ENCODE results near the gene LRRC3.
"Not testable (repeated sequence)": the region's sequence is repeated elsewhere in the genome, so short reads cannot be mapped to it uniquely, and the experiment has no call there.

Gene LRRC3

DNA sequence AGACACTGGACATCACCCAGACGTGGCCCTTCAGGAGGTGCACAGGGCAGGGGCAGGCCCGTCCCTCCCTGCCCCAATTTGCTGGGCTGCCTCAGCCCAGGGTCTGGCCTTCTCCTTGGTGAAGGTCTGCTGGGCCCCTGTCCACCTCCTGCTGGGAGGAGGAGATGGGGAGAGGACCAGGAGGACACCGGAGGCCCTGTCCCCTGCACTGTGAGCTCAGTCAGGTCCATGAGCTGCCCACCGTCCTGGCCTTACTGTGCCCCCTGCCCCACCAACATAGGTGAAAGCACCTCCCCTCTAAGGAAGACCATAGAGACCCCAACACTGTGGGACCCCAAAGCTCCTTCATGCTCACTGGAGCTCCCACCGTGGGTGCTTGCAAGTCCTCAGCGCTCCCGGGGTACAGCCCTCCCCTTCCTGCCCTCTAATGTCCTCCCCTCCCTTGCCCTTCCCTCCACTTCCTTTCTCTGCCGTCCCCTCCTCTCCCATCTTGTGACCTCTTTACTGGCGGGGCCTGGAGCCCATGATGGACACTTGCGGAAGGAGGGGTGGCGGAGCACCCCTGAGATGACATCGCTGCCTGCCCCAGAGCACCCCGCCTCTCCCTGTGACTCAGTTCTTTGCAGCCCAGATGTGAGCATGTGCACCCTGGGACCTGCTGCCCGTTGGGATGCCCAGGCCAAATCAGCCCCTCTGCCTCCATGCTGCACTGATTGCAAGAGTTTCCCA is 4.6 kb downstream of the LRRC3 start:
- DNase-seq = no peak

DNA sequence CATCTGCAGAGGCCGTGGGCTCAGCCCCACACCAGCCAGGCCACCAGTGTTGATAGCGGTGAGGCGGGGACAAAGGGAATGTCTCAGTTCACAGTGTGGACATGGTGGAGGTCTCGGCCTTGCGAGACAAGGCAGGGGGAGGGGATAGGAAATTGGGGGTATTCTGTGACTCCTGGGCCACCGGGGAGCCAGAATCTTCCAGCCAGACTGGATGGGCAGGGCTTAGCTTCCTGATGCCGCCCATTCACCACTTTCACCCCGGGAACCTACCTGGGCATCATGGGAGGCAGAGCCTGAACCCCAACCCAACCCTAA is 5.1 kb downstream of the LRRC3 start:
- no peak for DNase-seq

DNA sequence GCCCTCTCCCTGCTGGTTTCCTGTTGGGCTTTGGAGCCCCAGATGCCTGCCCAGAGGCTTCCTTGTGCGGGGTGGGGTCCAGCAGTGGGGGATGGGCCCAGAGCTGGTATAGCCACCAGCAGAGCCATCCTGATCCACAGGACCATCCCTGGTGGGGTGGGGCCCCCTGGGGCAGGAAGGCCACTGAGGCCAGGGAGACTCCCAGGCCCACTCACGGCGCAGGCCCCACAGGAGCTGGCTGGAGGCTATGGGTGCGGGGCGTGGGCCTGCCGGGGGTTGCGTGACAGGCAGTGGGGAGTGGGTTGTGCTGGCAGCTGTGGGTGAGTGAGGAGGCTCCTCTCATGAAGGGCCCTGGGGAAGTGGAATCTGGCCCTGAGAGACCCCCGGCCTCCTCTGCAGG is 5.7 kb downstream of the LRRC3 start:
- DNase-seq = no peak

DNA sequence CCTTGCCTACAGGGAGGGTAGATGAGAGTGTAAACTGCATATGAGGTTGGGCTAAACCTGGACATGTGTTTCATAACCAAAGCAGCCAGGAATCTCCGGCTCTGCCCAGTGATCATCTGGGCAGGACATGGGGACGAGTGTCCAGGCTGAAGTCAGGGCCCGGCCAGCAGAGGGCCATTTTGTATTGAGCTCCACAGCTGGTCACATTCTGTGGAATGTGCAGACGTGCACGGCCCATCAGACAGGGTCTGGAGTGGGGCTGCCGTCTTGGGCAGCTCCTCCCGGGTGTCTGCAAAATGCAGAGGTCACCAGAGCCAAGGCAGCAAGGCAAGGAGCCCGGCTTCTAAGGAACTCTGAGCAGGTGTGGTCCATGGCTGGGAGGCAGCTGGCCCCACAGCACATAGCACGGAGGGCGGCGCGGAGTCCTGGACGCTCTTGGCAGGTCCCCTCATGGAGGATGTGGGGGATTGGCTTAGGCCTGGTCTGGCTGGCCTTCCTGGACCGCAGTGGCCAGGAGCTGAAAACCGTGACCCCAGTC is 6.2 kb downstream of the LRRC3 start:
- no peak for DNase-seq

DNA sequence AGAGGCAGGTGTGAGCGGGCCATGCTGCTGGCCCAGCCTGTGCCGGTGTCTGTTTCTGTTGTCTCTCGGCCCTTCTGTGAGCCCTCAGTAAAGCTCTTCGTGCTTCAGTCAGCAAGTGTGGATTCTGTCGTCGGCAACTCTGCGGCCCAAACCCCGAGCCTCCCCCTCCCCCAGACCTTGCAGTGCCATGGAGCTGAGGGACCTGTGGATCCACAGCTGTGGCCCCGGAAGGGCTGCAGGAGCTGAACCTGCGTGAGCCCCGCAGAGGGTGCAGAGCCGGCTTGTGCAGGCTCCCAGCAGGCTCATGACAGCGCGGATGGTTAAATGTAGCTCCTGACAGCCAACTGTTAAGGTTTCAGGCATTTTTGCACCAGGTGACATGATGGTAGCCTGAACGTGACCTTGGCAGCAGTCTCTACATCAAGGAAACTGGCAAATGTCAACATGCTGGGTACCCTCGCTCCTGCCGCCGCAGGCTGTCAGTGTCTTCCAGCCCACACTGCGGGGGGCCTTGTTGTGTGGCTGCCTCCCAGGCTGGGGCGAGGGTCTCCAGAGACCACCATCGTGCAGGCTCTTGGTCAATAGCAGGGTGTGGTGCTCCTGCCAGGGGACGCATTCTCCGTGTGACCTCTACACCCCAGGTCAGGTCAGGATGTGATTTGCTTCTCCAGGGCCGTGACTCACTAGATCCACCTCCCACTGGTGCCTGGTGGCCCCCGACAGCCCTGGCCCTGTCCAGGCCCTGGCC is 7.0 kb downstream of the LRRC3 start:
- DNase-seq = no peak

GRCh38 chr21:44462834-44463200 is 7.5 kb downstream of the LRRC3 start:
- DNase-seq = no peak

GRCh38 chr21:44463724-44464123 is 8.4 kb downstream of the LRRC3 start:
- DNase-seq = no peak

GRCh38 chr21:44464351-44464750 is 9.0 kb downstream of the LRRC3 start:
- no peak for DNase-seq

- no peak for DNase-seq
Measured at GRCh38 chr21:44466351-44466954, 11.1 kb downstream of the LRRC3 start.

DNA sequence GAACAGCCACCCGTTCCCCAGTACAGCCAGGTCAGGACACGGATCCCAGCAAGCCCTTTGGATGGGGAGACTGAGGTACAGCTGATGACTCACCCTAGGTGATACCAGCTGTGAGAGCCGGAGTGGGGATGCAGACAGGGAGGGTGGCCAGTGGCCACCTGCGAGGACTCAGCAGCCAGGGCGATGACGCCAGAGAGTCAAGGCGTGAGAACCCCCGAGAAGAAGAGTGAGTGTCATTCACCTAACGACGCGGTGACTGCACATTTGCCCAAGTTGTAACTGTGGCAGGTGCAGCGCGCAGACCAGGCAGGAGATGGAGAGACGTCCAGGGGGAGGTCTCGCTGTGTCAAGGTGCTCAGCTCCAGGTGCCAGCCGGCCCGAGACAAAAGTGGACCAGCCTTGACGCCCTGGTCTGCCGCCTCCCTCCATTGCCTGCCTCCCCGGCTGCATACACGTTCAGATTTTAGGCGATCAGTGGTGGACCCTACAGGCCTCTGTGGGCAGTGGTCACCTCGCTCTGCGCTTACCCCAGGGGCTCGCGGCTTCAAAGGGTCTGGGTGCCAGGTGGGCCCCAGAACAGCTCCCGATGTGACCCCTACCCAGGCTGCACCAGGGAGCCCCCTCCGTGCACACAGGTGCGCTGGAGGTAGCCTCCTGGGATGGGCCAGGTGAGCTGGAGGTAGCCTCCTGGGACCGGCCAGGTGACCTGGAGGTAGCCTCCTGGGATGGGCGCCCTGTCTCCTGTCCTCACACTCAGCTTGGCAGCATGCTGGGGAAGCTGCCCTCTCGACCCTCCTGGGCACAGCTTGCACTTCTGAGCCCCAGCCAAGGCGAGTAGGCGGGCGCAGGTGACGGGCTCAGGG is 11.9 kb downstream of the LRRC3 start:
- no peak for DNase-seq

DNA sequence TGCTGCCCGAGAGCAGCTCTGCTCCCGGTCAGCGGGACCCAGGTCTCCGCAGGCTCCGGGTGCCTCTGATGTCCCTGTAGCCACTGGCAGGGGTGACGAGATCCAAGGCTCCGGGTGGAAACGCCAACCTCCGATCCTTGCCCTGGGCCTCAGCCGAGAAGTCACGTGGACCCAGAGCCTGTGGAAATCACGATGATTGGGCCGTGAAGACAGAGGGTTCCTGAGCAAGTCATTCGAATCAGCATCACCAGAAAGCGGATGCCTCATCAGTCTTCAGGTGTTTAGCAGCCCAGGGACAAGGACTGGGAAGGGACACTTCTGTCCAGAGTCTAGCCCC is 12.5 kb downstream of the LRRC3 start:
- DNase-seq = no peak

GRCh38 chr21:44471341-44471740 is 16.0 kb downstream of the LRRC3 start:
- no peak for DNase-seq

DNA sequence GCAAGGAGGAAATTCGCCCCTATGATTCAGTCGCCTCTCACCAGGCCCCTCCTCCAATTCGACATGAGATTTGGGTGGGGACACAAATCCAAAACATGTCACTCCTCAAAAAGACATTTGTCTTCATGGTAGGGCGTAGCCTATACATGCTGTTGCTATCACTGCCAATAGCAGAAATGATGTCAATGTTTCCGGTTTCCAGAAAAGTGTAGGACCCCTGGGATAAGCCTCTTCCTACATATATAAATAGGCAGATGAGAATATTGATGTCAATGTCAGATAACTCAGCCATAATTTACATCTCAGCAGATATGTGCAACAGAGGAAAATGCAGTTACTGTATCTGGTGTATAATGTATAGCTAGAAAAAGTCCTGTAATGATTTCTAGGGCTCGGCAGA is 16.7 kb downstream of the LRRC3 start:
- no peak for DNase-seq

DNA sequence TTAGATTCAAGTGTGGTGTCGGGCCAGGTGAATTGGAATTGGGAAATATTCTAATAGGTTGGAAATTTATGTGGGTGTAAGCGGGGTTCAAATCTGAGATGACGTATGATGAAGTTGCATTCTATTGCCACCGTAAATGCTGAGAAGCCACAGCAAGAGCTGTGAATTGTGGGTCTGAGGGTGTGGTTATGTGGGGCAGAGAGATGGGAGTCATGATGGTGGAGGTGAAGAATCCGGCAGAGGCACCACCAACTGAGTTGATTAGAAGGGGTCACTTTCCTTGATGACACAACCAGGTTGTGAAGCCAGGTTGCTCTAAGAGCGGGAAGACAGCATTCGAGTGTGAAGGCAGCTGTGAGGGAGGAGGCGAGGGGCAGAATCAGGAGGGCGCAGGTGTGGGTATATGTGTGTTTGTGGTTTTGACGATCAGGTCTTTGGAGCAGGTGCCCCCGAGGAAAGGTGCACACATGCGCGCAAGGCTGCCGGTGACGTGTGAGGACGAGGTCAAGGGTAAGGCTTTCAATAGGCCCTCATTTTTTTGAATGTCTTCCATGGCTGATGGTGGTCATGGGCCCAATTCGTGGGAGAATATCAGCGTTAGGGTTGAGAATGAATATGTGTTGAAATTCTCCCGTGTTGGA is 18.7 kb downstream of the LRRC3 start:
- no peak for DNase-seq

DNA sequence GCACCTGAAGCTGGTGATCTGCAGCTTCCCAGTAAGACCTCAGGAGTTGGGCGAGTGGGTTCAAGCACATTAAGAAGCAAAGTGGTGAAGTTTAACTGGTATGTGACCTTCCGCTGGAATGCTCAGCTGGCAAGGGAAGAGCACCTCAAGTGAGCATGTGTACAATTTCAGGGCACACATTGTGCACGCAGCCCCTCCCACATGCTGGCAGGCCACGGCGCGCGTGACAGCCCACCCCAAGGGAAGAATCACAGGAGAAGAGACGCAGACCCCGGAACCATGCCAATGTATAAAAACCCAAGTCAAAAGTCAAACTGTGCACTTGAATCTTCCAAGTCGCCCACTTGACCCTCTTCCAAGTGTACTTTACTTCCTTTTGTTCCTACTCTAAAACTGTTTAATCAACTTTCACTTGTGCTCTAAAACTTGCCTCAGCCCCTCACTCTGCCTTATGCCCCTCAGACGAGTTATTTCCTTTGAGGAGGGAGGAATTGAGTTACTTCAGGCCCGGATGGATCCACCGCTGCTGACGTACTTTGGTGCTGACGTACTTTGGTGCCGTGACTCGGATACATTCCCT is 20.0 kb downstream of the LRRC3 start:
- no peak for DNase-seq

DNA sequence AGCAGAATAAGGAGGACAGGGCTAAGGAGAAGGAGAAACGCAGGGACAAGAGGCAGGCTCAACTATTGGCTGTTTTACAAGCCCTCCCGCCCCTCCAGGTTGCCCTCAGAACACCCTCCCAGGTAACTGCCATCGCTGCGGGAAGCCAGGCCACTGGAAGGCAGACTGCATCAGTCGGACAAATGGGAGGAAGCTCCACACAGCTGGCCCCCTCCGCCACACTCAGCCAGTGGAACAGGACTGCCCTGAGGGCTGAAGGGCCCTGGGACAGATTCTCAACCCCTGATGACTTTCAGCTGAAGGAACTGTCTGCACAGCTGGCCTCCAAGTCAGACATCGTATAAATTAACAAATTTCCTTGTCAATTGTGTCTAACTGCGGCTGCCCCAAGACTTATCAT is 21.8 kb downstream of the LRRC3 start:
- no peak for DNase-seq

DNA sequence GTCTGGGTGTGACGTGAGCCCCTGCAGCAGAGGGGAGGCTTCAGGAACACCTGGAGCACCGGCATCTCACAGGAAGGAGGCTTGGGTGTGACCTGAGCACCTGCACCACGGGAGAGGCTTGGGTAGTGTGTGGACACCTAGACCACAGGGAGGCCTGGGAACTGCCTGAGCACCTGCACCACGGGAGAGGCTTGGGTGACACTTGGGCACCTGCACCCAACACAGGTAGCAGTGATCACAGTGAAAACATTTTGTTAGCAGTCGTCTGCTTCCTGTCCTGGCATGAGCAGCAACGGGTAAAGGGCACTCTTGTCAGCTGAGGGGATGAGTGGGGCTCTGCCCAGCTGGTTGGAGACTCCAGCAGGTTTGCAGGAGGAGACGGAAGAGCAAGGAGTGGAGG is 22.4 kb downstream of the LRRC3 start:
- no peak for DNase-seq

GRCh38 chr21:44478124-44478800 is 23.0 kb downstream of the LRRC3 start:
- no peak for DNase-seq

DNA sequence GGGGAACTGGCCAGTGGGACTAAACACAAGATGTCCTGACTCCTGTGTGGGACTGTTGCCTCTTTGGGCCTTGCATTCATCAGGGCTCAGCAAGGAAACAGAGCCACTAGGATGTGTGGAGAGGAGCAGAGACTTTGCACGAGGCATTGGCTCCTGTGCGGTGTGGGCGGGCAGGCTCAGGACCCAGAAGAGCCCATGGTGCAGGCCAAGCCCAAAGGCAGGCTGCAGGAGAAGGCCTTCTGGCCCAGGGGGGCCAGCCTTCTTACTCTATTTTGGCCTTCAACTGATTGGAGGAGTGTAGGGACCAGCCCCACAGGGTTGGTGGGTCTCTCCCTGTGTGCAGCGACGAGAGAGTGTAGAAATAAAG is 23.5 kb downstream of the LRRC3 start:
- DNase-seq = no peak

DNA sequence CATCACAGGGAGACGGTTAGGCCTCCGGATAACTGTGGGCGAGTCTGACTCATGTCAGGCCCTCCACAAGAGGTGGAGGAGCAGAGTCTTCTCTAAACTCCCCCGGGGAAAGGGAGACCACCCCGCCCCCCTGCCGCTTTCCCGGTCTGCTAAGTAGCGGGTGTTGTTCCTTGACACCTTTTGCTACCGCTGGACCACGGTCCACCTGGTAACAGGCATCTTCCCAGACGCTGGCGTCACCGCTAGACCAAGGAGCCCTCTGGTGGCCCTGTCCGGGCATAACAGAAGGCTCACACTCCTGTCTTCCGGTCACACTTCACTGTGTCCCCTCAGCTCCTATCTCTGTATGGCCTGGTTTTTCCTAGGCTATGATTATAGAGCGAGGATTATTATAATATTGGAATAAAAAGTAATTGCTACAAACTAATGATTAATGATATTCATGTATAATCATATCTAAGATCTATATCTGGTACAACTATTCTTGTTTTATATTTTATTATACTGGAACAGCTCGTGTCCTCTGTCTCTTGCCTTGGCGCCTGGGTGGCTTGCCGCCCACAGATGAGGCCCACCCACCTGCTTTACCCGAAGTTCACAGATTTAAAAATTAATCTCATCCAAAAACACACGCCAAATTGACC is 24.4 kb downstream of the LRRC3 start:
- not testable (repeated sequence) for DNase-seq

Measured in NCI-H446 (cell line).